Stimulated activated CD8-positive, alpha-beta memory T cell treated with anti-CD3 and anti-CD28 coated beads, Interleukin-4, amount 100 ng/mL, for 48 hours (primary cell): ENCODE data around the gene C20orf204.

ENCODE experiments used
- DNase-seq: peaks from one replicate; pipeline ENCODE4 v3.0.0-alpha.2; 2020

Gene C20orf204

GRCh38 chr20:64042054-64042781 lies 6.2 kb downstream of the C20orf204 start:
- no peak for DNase-seq

DNA sequence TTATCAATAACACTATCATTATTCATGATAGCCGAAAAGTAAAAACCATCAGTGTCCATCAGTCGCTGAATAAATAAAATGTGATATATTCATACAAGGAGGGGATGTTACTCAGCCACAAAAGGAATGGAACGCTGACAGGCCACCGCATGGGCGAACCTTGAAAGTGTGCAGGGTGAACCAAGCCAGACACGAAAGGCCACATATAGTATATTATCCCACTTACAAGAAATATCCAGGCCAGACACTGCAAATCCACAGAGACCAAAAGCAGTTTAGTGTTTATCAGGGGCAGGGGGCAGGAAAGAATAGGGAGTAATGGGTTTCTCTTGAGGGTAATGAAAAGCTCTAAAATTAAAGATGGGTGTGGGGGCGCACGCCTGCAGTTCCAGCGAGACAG lies 7.8 kb downstream of the C20orf204 start:
- no peak for DNase-seq

- DNase-seq, result no peak
Observed at GRCh38 chr20:64044484-64045247, 8.7 kb downstream of the C20orf204 start.

GRCh38 chr20:64045346-64046011 lies 9.5 kb downstream of the C20orf204 start:
- no peak for DNase-seq

DNA sequence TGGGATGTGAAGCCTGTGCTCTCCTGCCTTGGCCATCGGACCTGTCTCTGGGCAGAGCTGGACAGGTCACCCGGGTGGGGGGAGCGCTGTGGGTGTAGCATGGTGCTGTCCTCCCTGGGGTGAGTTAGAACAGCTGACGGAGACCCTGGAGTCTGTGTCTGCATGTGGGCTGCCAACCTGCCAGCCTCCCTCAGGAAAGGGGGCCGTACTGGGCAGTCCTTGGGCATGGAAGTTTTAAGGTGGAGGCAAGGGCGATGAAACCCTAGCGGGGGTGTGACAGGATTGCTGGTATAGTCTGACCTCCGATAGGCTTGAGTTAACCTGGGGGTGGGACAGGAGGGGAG lies 11.0 kb downstream of the C20orf204 start:
- no peak for DNase-seq

GRCh38 chr20:64047968-64048401 lies 12.0 kb downstream of the C20orf204 start:
- DNase-seq, result no peak

GRCh38 chr20:64048402-64049044 lies 12.5 kb downstream of the C20orf204 start:
- DNase-seq, result no peak

DNA sequence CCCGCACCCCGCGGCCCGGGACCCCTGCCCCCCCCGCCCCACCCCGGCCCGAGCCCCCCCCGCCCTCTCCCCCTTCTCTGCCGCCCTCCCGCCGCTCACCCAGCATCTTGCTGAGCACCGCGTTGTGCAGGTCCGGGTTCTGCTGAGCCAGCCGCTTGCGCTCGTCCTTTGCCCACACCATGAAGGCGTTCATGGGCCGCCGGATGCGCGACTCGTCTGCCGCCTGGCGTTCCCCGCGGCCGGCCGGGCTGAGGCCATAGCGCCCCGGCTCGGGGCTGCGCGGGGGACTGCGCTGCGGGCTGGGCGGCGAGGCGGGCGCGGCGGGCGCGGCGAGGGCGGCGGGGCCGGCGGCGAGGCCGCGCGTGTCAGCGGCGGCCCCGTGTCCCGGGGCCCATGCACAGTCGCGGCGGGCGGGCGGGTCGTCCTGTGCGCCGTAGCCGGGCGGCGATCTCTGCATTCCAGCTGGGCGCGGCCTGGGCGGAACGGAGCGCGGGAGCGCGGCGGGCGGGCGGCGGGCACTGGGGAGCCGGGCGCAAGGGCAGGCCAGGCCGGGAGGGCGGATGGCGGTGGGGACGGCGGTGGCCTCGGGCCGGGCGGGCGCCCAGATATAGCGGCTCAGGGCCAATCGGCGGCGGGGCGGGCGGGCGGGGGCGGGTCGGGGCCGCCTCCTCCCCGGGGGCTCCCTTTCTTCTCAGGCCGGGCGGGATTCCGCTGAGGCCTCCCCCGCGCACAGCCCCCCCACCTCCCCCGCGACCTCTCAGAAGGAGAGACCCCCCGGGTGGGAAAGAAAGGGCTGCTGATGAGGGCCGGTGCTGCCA lies 13.3 kb downstream of the C20orf204 start, which contains the start of gene SOX18:
Gene SOX18, minus strand, starts transcription at position 580 of the 818 bp plus-strand sequence. Its CDS starts 123 bp downstream, at position 457.
- peak; percentile 57 for DNase-seq

GRCh38 chr20:64049878-64050260 lies 13.9 kb downstream of the C20orf204 start:
- DNase-seq, result no peak

GRCh38 chr20:64050261-64051032 lies 14.5 kb downstream of the C20orf204 start:
- no peak for DNase-seq

DNA sequence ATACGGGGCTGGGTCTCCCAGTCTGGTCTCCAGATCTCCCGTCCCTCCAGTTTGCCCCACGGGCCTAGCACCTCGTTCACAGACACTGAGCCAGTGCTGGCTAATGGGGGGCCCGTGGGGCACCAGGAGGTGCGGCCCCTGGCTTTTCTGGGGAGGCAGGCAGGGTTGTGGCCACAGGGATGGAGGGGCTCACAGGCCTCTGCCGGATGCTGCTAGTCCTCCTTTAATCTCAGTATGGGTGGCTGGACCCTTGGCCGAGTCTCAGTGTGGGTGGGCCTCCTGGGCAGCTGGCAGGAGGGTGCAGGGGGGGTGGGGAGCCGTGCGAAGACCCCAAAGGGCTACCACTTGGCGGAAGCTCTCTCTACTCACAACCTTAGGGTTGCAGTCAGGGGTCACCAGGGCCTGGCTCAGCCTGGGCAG lies 15.1 kb downstream of the C20orf204 start:
- no peak for DNase-seq

GRCh38 chr20:64051561-64052325 lies 15.8 kb downstream of the C20orf204 start:
- DNase-seq, result no peak

DNA sequence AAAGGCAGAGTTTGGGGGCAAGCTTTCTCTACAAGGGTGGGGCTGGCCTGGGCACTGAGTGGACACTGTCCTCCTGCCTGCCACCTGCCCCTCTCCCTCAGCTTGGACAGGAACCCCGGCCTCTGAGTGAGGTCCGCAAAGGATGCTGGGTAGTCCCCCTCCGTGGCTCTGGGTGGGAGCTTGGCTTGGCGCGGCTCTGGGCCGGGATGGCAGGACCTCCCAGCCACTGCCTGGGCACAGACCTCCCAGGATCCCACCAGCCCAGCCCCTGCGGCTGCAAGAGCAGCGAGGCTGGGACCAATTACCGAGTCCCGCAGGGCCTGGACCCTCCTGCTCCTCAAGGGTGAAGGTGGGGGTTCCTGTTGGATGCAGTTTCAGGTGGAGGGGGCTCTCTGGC lies 16.3 kb downstream of the C20orf204 start:
- DNase-seq, result no peak

- no peak for DNase-seq
Observed at GRCh38 chr20:64052987-64053840, 17.2 kb downstream of the C20orf204 start.

- DNase-seq, result no peak
Observed at GRCh38 chr20:64053841-64054661, 18.1 kb downstream of the C20orf204 start.

DNA sequence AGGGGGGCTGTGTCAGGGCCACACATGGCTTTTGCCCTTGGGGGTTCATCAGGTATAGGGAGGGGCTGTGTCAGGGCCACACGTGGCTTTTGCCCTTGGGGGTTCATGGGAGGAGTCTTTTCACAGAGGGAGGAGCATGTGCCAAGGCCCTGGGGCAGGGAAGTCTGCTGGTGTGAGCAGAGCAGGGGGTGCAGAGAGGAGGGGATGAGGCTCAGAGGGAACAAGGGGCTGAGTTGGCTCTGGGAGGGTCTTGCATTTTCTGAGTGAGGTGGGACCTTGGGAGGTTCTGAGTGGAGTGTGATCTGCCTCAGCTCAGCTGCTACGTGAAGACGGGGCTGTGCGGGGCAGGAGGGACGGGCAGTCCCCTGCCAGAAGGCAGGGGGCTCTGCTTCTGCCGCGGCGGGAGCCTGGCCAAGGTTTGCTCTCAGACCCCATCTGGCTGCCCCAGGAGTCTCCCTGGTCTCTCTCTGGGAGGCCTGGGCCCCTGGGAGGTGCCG lies 19.5 kb downstream of the C20orf204 start:
- DNase-seq, result no peak

- DNase-seq, result no peak
Observed at GRCh38 chr20:64055893-64056638, 20.1 kb downstream of the C20orf204 start.

DNA sequence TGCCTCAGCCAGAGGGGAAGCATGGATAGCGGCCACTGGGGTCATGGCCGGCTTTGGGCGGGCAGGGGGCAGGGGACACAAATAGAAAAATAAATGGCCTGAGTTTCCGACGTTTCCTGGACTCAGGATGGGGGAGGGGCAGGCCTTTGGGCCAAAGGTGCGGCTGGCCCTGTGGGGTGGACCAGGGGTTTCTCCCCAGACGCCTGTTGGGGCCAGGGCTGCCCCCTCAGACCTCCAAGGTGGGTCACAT lies 20.6 kb downstream of the C20orf204 start:
- DNase-seq, result no peak
